ENCODE measurements around the gene KIF18A. TPM values are rescaled to one million over a fixed set of nuclear protein-coding genes. Genes with fewer than 3 reads are reported as not detected.
"Not testable (repeated sequence)": the region's sequence is repeated elsewhere in the genome, so short reads cannot be mapped to it uniquely, and the experiment has no call there.

The KIF18A gene
- total and polyA plus RNA-seq, 4 donors: 3.3 to 8.5 (median 4.6) TPM

DNA sequence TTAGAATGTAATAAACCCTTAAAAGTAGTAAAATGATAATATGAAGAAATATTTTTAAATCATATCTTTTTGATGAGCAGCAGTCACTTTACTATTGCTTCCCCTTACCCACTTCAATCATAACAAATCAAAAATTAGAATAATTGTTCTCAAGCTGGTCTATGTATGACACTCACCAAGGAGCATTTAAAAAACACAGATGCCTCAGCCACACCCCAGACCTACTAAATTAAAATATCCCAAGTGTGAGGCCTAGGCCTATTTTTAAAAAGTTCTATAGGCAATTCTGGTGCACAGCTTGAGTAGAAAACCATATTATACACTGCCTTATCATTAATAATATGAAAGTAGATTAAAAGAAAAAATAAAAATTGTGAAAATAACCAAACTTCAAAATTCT lies 15.2 kb downstream of the KIF18A start:
- H3K9me3 ChIP-seq (ENCODE audit: control insufficient read depth, insufficient read depth, low read length): no peaks in the 10 kb centered on the region
- no peaks in the 10 kb centered on the region for H3K4me1 ChIP-seq (ENCODE audit: control insufficient read depth, insufficient read depth, low read length)
- no peak for DNase-seq (ENCODE audit: low read depth in 4 of 6, low spot score in 6 of 6)
- H3K27ac ChIP-seq (ENCODE audit: low read depth, low read length): no peak overlapping the region
- H3K27me3 ChIP-seq (ENCODE audit: control insufficient read depth, insufficient read depth, low read length): no peaks in the 10 kb centered on the region
- no peaks in the 10 kb centered on the region for H3K36me3 ChIP-seq (ENCODE audit: control insufficient read depth, insufficient read depth, low read length)
- H3K4me3 ChIP-seq (ENCODE audit: low read depth, low read length): no peak overlapping the region

DNA sequence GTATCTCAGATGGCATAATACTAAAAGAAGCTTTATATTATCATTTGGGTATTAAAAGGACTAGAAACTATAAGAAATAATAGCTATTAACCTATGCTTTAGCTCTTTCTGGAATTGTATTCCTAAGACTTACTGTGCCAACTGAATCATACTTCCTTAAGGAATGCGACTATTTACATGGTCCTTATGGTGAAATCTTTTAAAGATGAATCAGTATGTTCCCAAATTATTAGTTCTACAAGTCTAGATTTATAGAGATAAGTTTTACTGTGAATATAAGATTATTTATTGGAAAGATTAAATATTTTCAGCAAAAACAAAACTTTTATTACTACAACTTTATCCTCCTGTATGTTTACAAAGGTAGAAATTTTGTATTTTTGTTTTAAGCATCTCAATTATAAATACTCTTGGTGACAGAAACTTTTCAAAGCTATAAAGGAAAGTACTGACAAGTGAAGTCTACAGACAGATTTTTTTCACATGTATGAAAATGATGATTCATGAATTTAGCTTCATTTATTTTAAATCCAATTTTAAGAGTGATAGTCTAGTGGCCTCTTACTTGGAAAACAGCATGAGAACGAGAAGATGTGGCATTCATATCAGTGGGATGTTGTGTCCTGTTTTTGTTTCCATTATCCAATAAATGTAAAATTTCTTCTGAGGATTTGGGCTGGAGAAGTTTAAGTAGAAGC lies 17.8 kb downstream of the KIF18A start:
- Histone ChIP-seq H3K27ac (ENCODE audit: low read depth, low read length) (no peak overlapping the region), H3K4me3 (ENCODE audit: low read depth, low read length) (no peak overlapping the region), H3K27me3 (ENCODE audit: control insufficient read depth, insufficient read depth, low read length) (no peaks in the 10 kb centered on the region), H3K4me1 (ENCODE audit: control insufficient read depth, insufficient read depth, low read length) (no peaks in the 10 kb centered on the region), H3K36me3 (ENCODE audit: control insufficient read depth, insufficient read depth, low read length) (no peaks in the 10 kb centered on the region), H3K9me3 (ENCODE audit: control insufficient read depth, insufficient read depth, low read length) (no peaks in the 10 kb centered on the region)
- no peak for DNase-seq (ENCODE audit: low read depth in 4 of 6, low spot score in 6 of 6)
- no CpG with 5 or more reads among the region's 2 CpGs for WGBS (ENCODE audit: insufficient coverage)

DNA sequence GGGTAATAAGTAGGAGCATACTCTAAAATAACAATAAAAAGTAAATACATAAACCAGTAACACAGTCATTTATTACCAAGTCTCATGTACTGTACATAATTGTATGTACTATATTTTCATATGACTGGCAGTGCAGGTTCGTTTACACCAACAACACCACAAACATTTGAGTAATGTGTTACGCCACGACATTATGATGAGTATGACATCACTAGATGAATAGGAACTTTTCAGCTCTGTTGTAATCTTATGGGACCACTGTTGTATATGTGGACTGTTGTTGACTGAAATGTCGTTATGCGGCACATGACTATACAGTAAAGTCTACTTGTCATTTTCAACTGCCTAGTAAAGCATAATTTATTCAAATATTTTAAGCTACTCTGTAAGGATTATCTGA lies 18.6 kb downstream of the KIF18A start:
- H3K9me3 ChIP-seq (ENCODE audit: control insufficient read depth, insufficient read depth, low read length): no peaks in the 10 kb centered on the region
- no CpG with 5 or more reads among the region's 5 CpGs for WGBS (ENCODE audit: insufficient coverage)
- DNase-seq (ENCODE audit: low read depth in 4 of 6, low spot score in 6 of 6): no peak
- no peak overlapping the region for H3K4me3 ChIP-seq (ENCODE audit: low read depth, low read length)
- H3K27ac ChIP-seq (ENCODE audit: low read depth, low read length): no peak overlapping the region
- no peaks in the 10 kb centered on the region for H3K36me3 ChIP-seq (ENCODE audit: control insufficient read depth, insufficient read depth, low read length)
- no peaks in the 10 kb centered on the region for H3K4me1 ChIP-seq (ENCODE audit: control insufficient read depth, insufficient read depth, low read length)
- H3K27me3 ChIP-seq (ENCODE audit: control insufficient read depth, insufficient read depth, low read length): no peaks in the 10 kb centered on the region

DNA sequence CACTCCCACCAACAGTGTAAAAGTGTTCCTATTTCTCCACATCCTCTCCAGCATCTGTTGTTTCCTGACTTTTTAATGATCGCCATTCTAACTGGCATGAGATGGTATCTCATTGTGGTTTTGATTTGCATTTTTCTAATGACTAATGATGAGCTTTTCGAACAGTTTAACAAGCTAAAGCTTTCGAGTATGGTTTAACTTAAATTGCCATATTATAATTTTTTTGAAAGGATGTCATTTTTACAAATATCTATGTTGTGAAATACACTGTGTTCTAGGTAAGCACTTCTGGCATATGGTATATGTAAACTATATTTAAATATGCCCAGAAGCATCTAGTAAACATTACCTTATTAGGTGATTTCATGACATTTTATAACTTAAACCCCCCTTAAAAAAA lies 20.3 kb downstream of the KIF18A start:
- WGBS (ENCODE audit: insufficient coverage): no CpG with 5 or more reads among the region's 3 CpGs
- not testable (repeated sequence) for H3K9me3 ChIP-seq (ENCODE audit: control insufficient read depth, insufficient read depth, low read length); H3K27me3 ChIP-seq (ENCODE audit: control insufficient read depth, insufficient read depth, low read length); H3K27ac ChIP-seq (ENCODE audit: low read depth, low read length); H3K4me3 ChIP-seq (ENCODE audit: low read depth, low read length); DNase-seq (ENCODE audit: low read depth in 4 of 6, low spot score in 6 of 6); H3K36me3 ChIP-seq (ENCODE audit: control insufficient read depth, insufficient read depth, low read length); H3K4me1 ChIP-seq (ENCODE audit: control insufficient read depth, insufficient read depth, low read length)

DNA sequence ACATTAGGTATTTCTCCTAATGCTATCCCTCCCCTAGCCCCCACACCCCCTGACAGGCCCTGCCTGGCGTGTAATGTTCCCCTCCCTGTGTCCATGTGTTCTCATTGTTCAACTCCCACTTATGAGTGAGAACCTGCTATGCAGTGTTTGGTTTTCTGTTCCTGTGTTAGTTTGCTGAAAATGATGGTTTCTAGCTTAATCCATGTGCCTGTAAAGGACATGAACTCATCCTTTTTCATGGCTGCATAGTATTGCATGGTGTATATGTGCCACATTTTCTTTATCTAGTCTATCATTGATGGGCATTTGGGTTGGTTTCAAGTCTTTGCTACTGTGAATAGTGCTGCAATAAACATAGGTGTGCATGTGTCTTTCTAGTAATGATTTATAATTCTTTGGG lies 20.8 kb downstream of the KIF18A start:
- H3K9me3 ChIP-seq (ENCODE audit: control insufficient read depth, insufficient read depth, low read length); H3K36me3 ChIP-seq (ENCODE audit: control insufficient read depth, insufficient read depth, low read length); H3K27ac ChIP-seq (ENCODE audit: low read depth, low read length); DNase-seq (ENCODE audit: low read depth in 4 of 6, low spot score in 6 of 6); H3K4me3 ChIP-seq (ENCODE audit: low read depth, low read length); H3K4me1 ChIP-seq (ENCODE audit: control insufficient read depth, insufficient read depth, low read length); H3K27me3 ChIP-seq (ENCODE audit: control insufficient read depth, insufficient read depth, low read length): not testable (repeated sequence)
- WGBS (ENCODE audit: insufficient coverage): no CpG with 5 or more reads among the region's 1 CpG

DNA sequence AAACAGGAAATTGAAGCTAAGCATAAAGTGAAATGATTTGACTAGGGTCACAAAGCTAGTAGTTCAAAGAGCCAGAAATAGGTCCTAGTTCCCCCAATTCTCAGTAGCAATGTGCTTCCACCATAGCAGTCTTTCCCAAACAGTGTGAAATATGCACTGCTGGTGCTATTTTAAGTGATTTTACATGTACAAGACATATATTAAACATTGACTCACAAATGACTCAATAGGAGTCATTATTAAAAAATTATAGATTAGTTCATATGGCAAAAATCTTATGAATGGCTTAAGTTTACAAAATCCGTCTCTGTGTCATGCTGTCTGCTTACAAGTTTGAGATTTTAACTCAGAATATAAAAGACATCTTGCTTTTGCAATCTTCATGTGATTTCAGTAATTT lies 21.4 kb downstream of the KIF18A start:
- H3K27ac ChIP-seq (ENCODE audit: low read depth, low read length): no peak overlapping the region
- H3K4me1 ChIP-seq (ENCODE audit: control insufficient read depth, insufficient read depth, low read length): no peaks in the 10 kb centered on the region
- H3K4me3 ChIP-seq (ENCODE audit: low read depth, low read length): no peak overlapping the region
- no peaks in the 10 kb centered on the region for H3K9me3 ChIP-seq (ENCODE audit: control insufficient read depth, insufficient read depth, low read length)
- DNase-seq (ENCODE audit: low read depth in 4 of 6, low spot score in 6 of 6): no peak
- H3K27me3 ChIP-seq (ENCODE audit: control insufficient read depth, insufficient read depth, low read length): no peaks in the 10 kb centered on the region
- H3K36me3 ChIP-seq (ENCODE audit: control insufficient read depth, insufficient read depth, low read length): no peaks in the 10 kb centered on the region
- WGBS (ENCODE audit: insufficient coverage): no CpG with 5 or more reads among the region's 1 CpG

DNA sequence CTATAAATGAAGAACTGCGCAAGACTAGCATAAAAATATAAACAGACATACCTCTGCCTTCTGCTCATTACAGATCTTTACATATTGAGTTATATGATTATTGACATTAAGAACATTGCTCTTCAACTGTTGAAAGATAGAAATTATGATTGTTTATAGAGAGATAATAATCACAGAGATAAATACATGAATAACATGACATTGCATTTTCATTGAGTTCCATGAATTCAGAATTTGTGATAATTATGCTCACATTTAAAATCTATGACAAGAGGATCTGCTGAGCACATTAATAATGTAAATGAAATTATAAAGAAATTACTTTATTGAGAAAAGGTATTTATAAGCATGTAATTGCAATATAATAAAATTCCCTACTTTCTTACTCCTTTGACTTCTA lies 24.8 kb downstream of the KIF18A start:
- H3K4me1 ChIP-seq (ENCODE audit: control insufficient read depth, insufficient read depth, low read length): no peaks in the 10 kb centered on the region
- no peak overlapping the region for H3K27ac ChIP-seq (ENCODE audit: low read depth, low read length)
- H3K36me3 ChIP-seq (ENCODE audit: control insufficient read depth, insufficient read depth, low read length): no peaks in the 10 kb centered on the region
- H3K4me3 ChIP-seq (ENCODE audit: low read depth, low read length): no peak overlapping the region
- no peak for DNase-seq (ENCODE audit: low read depth in 4 of 6, low spot score in 6 of 6)
- H3K27me3 ChIP-seq (ENCODE audit: control insufficient read depth, insufficient read depth, low read length): no peaks in the 10 kb centered on the region
- no CpG with 5 or more reads among the region's 1 CpG for WGBS (ENCODE audit: insufficient coverage)
- H3K9me3 ChIP-seq (ENCODE audit: control insufficient read depth, insufficient read depth, low read length): no peaks in the 10 kb centered on the region

DNA sequence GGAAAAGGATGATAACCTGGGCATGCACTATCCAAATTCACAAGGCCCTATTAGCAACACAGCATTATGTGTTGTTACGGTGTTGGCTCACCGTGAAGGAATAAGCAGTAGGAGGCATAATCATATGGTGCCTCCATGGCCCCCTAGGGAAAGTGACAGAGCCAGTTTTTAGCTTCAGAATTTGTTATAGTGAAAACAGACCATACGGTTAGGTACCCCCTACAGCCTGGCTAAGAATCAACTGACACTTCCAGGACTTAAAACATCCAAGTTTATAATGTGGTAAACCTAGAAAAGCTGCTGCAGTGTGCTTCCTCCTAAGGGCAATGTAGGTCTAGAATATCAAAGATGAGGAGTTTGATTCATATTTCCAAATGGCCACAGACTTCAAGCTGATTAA lies 30.4 kb downstream of the KIF18A start:
- no peaks in the 10 kb centered on the region for H3K4me1 ChIP-seq (ENCODE audit: control insufficient read depth, insufficient read depth, low read length)
- H3K4me3 ChIP-seq (ENCODE audit: low read depth, low read length): no peak overlapping the region
- no peaks in the 10 kb centered on the region for H3K9me3 ChIP-seq (ENCODE audit: control insufficient read depth, insufficient read depth, low read length)
- no peaks in the 10 kb centered on the region for H3K27me3 ChIP-seq (ENCODE audit: control insufficient read depth, insufficient read depth, low read length)
- H3K36me3 ChIP-seq (ENCODE audit: control insufficient read depth, insufficient read depth, low read length): peaks cover 2% of the 10 kb centered on the region
- DNase-seq (ENCODE audit: low read depth in 4 of 6, low spot score in 6 of 6): peak in 1 of 6 donors; percentile 61
- no peak overlapping the region for H3K27ac ChIP-seq (ENCODE audit: low read depth, low read length)
- WGBS (ENCODE audit: insufficient coverage): no CpG with 5 or more reads among the region's 3 CpGs

DNA sequence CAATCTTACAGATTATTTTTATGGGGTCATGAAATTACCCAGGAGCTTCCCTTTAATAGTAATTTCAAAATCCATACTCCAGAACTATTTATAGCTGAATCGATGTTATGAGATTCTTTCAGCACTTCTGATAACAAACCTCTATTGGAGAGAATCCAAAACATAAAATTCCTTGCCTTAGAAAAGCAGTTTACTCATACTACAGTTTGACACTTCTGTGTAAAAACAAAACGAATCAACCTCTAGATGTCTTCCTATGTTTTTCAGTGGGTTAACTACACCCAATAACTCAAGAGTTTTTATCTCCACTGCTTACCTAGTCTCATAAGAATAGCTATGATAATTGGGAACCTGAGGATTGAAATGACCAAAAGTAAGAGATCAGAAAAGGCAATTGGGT lies 35.6 kb downstream of the KIF18A start:
- H3K27me3 ChIP-seq (ENCODE audit: control insufficient read depth, insufficient read depth, low read length): no peaks in the 10 kb centered on the region
- DNase-seq (ENCODE audit: low read depth in 4 of 6, low spot score in 6 of 6): no peak
- H3K9me3 ChIP-seq (ENCODE audit: control insufficient read depth, insufficient read depth, low read length): no peaks in the 10 kb centered on the region
- no peak overlapping the region for H3K27ac ChIP-seq (ENCODE audit: low read depth, low read length)
- WGBS (ENCODE audit: insufficient coverage): no CpG with 5 or more reads among the region's 2 CpGs
- H3K4me3 ChIP-seq (ENCODE audit: low read depth, low read length): no peak overlapping the region
- no peaks in the 10 kb centered on the region for H3K4me1 ChIP-seq (ENCODE audit: control insufficient read depth, insufficient read depth, low read length)
- peaks cover 2% of the 10 kb centered on the region for H3K36me3 ChIP-seq (ENCODE audit: control insufficient read depth, insufficient read depth, low read length)

DNA sequence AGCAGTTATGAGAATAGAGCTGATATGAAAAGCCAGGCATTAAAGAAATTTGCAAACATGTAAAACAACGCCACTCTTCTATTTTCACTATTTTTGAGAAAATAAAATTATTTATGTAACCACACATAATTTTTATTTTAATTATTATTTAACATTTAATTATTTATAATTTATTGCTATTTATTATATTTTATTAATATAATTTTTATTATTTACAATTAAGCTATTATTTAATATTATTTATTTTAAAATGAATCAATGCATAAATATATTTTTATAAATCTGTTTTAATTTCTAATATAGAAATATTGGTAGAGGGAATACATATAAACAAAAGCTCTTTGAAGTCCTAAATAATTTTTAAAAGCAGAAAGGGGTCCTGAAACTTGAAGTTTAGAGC lies 36.7 kb downstream of the KIF18A start:
- Histone ChIP-seq H3K27me3 (ENCODE audit: control insufficient read depth, insufficient read depth, low read length) (no peaks in the 10 kb centered on the region), H3K4me3 (ENCODE audit: low read depth, low read length) (no peak overlapping the region), H3K4me1 (ENCODE audit: control insufficient read depth, insufficient read depth, low read length) (no peaks in the 10 kb centered on the region), H3K9me3 (ENCODE audit: control insufficient read depth, insufficient read depth, low read length) (no peaks in the 10 kb centered on the region), H3K36me3 (ENCODE audit: control insufficient read depth, insufficient read depth, low read length) (no peaks in the 10 kb centered on the region), H3K27ac (ENCODE audit: low read depth, low read length) (no peak overlapping the region)
- WGBS (ENCODE audit: insufficient coverage): no CpG with 5 or more reads among the region's 1 CpG
- DNase-seq (ENCODE audit: low read depth in 4 of 6, low spot score in 6 of 6): no peak

All from spinal cord (tissue), 10 donors.